GM21360 (cell line): ENCODE measurements around the gene LPO.

Experiments
- ATAC-seq: cut with Tn5 transposase; IDR thresholded peaks from one replicate; pipeline ENCODE4 v1.9.1; 2021; ENCODE audit warnings: mild to moderate bottlenecking, moderate library complexity; ENCODE audit not compliant: unreplicated experiment

Gene LPO

DNA sequence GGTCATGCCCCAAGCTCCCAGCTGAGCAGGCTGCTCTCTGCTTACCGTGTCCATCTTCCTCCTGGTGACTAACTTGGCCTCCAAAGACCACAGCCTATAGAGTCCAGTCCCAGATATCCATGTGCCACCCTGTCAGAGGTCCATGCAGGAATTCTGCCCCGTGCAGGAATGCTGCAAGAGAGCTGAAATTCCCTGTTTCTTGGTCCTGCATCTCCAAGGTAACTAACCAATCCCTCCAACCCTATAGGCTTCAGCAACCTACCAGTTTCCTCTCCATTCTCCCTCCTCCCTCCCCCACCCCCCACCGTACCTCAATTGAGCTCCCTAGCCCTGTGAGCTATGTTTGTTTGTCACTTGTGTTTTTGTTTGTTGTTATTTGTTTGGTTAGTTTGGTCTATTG, 9.7 kb upstream of the LPO start:
- ATAC-seq, result no peak

DNA sequence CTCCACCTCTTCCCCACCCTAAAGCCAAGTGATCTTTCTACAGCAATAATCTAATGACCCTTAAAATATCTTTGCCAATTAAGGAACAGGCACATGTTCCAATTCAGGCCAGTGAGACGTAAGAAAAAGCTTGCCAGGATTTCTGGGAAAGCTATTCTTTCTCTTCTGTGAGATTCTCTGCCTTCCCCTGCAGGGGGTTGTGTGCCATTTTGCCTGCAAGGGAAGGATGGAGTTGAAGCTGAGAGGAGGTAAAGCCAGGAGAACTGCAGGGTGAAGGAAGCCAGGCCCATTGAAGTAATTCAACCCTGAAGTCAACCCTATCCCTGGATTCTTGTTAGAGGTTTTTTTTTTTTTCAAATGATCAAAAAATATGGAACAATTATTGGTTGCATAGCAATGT, 9.0 kb upstream of the LPO start:
- ATAC-seq, result no peak

GRCh38 chr17:58229881-58230280, 8.5 kb upstream of the LPO start:
- ATAC-seq, result no peak

DNA sequence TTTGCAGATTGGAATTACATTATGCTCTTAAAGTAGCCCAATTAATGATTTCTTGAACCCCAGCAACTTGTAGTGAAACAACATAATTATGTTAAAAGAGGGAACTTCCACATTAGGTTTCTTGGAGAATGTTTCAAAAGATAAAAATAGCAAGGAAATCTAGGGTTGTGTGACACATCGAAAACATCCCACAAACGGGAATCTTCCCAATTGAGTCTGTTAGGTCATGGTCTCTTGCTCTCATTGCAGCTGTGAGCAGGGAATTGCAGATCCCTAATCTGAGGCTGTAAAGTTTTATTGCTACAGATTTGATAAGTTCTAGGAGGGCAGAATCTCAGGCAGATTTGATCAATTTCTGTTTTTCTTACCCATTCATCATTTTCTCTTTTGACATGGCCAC, 6.7 kb upstream of the LPO start:
- no peak for ATAC-seq

GRCh38 chr17:58232707-58233156, 5.7 kb upstream of the LPO start:
- ATAC-seq, result peak; percentile 60

DNA sequence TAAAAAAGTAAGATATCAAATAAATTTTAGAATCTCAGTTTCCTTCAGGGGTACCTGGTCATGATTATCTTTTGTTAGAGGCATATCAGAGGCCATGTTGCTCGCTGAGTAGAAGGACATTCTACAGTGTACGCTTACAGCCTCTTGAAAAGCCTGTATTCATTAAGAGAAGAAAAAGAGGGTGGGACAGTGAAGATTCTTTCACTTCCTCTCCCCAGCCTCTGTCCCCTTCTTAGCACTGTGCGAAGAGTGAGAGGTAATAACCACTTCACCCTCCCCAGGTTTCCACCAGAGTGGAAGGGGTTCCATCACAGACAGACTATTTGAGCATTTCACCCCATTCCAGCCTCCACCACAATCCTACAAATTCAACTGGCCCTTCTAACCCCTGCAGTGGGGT, 4.8 kb upstream of the LPO start:
- no peak for ATAC-seq

DNA sequence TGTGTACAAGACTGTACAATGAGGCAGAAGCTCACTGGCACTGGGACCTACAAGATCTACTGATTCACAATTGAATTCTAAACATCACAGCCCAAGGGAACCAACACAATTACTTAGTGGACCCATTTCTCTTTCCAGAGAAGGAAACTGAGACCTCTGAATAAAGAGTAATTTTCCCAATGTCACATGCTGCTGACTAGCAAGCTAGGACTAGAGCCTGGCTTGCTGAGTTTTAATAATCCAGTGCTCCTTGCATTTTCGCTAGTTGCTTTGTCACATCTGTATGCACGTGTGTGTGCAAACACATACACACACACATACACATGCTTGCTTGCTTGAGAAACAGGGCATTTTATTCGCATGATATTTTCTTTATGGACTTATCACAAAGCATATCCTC, 3.9 kb upstream of the LPO start:
- ATAC-seq, result no peak

DNA sequence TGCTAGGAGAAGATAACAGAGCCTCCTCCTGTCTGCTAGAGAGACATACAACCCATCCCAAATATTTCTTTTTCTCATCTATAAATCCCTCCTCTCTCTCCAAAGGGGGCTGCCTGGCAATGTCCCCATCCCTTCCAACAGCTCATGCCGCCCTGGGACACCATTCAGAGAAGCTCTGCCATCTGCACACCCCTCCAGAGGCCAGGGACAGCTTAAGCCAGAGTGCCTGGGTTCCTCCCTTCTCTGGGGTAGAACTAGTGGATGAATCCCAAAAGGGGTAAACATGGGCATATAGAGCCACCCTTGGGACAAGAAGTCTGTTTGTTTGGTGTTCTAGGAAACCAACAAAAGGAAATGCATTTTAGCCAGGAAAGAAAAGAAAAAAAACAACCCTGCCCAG, 2.6 kb upstream of the LPO start:
- ATAC-seq, result no peak

DNA sequence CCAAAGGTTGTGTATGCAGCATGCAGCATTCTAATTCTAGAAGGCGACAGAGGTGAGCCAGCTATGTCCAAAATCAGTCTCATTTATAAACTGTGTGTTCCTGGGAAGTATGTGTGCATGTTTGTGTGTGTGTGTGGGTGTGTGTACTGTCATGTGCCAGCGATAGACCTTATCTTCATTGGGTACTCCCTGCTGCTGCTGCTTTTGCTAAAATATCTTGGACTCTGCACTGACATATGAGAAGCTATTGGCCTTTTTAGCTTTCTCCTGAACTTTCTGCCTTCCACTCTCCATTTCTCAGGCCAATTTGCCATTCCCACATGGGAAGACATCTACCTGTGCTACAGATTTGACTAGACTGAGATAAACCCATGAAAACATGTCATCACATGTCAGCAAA, 2.0 kb upstream of the LPO start:
- ATAC-seq, result no peak

GRCh38 chr17:58239987-58240386, 1.6 kb downstream of the LPO start:
- no peak for ATAC-seq

- no peak for ATAC-seq
Measured at GRCh38 chr17:58242171-58242784, 3.9 kb downstream of the LPO start.

- ATAC-seq, result no peak
Measured at GRCh38 chr17:58244963-58245362, 6.6 kb downstream of the LPO start.

DNA sequence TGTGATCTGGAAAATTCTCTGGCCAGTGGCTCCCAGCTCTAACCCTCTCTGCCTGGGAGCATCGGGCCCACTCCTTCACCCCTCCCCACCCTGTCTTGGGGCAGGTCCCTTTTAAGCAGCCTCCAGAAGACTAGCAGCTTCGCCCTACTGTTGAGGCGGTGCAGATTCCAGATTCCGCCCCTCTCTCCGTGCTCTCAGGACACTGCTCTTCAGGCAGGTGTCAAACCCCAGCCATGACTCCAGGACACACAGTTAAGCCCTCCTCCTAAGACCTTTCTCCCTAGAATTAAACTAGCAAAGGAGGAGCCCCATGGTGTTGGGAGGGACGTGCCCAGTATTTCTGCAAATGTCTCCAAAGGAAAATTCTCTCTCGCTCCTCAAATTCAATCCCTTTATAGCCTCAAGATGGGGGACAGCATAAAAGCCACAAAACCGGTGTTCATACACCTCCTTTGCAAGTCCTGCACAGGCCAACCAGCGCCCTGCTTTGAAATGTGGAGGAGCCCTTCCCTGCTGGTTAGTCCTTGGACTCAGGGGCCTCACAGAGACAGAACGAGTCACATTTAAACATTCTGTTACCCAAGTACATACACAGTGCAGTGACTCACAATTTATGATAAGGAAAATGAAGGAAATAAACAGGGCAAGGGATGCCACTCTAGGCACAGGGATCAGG, 7.2 kb downstream of the LPO start:
- no peak for ATAC-seq

DNA sequence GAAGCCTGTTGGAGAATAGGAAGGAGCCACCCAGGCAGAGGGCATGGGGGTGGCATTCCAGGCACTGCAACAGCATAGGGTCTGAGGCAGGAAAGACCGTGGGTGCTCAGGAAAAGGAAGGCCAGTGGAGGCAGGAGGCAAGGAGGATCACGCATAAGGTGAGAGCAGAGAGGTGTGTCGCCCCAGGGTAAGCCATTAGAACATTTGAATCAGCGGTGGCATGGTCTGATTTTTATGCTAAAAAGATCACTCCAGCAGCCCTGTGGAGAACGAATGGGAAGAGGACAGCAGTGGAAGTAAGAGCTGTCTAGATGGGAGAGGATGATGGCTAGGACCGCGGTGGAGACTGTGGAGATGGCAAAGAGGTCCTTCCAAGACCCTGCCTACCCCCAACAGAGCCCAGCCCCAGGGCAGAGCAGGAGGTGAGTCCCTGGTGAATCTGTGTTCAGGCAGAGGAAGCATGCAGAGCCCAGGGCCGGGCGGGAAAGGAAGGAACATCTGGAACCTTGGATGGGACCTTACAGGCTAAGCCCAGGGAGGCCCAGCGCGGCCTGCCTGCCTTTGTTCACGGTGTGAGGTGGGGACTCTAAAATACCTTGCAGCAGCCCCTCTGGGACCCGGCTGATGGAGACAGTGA, 7.8 kb downstream of the LPO start:
- ATAC-seq, result no peak

DNA sequence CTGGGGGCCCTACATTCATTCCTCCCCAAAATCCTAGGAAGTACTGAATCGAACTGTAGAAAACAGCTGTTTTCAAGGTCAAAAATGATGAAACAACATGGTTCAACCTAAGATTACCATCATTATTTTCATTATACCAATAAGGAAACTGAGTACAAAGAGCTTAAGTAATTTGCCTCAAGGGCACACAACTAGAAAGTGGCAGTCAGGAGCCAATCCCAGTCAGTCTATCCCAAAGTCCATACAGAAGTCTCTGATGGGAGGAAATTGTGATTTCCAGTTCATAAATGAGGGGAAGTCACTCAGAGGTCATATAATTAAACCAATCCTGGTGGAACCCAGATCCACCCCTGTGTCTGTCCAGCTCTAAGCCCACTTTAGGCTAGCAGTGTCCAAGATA, 8.4 kb downstream of the LPO start:
- no peak for ATAC-seq

DNA sequence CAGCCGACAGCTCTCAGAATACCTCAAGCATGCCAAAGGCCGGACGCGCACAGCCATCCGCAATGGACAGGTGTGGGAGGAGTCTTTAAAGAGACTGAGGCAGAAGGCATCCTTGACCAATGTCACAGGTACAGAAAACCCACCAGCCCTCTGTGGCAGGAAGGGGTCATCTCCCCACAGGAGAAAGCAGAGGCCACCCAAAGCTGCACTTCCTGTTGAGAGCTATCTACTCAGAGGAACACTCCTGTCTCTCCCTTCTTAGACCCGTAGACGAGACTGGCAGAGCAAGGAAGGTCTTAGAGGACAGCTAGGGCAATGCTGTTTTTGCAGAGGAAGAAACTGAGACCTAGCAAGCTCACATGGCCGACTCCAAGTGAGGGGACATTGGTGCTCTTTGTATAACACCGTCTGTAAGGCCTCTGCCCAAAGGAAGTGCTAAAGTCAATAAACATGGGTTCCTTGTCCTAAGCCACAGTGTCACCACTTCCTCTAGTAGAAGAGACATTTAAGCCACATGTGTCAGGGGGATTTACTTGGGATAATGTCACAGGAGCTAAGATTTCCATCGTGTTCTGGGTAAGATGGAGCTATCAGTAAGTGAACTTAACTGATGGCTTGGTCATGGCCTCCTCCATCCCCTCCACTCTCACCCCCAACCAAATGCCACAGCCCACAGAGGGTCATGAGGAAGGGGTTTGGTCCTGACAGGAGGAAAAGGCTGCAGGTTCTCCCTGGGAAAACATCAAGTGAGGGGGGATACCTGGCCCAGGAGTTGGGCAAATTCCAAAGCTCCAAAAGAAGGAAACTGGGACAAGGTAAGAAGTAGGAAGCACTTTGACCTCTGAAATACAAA, 9.4 kb downstream of the LPO start:
- no peak for ATAC-seq

- ATAC-seq, result no peak
Measured at GRCh38 chr17:58248955-58249269, 10.5 kb downstream of the LPO start.

DNA sequence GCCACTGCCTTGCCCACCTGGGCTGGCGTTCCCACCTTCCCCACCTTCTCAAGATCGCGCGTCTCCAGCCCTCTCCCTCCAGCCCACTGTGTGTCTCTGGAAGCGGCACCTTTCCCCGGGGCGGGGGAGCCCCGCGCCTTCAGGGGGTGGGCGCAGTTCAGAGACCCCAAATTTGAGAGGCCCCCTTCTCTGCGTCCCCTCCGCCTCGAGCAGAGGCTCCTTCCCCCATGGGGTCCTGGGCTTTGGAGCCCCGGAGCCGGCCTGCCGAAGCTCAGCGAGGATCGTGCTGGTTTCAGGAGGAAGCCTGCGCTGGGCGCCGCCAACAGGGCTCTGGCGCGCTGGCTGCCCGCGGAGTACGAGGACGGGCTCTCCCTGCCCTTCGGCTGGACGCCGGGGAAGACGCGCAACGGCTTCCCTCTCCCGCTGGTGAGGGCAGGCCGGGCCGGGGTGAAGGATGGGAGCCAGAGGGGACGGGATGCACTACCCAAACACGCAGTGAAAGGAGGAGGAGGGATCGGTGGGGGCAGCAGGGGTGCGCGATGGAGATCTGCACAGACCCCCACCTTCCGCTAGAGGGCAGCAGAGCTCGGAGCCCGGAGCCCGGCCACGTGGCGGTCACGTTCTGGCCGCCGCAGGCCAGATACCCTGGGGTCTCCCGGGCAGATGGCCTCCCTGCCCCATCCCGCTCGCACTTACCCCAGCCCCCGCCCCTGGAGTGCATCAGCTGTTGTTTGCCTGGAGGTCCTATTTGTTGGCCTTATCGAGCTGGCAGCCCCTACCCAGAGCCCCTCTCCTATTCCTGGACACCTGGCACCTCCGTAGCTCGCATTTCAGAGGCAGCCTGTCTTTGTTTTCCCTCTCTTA, 11.1 kb downstream of the LPO start:
- ATAC-seq, result peak; percentile 72

GRCh38 chr17:58250344-58251011, 12.1 kb downstream of the LPO start:
- ATAC-seq, result no peak

- ATAC-seq, result no peak
Measured at GRCh38 chr17:58252141-58252540, 13.8 kb downstream of the LPO start.
